ENCODE results near the gene GNPDA1.
"Not testable (repeated sequence)": the region's sequence is repeated elsewhere in the genome, so short reads cannot be mapped to it uniquely, and the experiment has no call there.

GNPDA1 gene

GRCh38 chr5:142012792-142013388 lies at the start of gene GNPDA1:
GNPDA1 (minus strand) TSS chr5:142013027; CDS start chr5:142012035, 992 bp downstream.
- DNase-seq, result peak; percentile 52

- DNase-seq, result no peak
Observed at GRCh38 chr5:142059304-142059940, 46.6 kb upstream of the GNPDA1 start.

GRCh38 chr5:142057697-142058056 lies 44.9 kb upstream of the GNPDA1 start:
- DNase-seq, result no peak

GRCh38 chr5:142056816-142057696 lies 44.2 kb upstream of the GNPDA1 start:
- DNase-seq, result no peak

- DNase-seq, result no peak
Observed at GRCh38 chr5:142055301-142055700, 42.5 kb upstream of the GNPDA1 start.

- DNase-seq, result no peak
Observed at GRCh38 chr5:142053426-142054151, 40.8 kb upstream of the GNPDA1 start.

- DNase-seq, result not testable (repeated sequence)
Observed at GRCh38 chr5:142052026-142052425, 39.2 kb upstream of the GNPDA1 start.

GRCh38 chr5:142048272-142048671 lies 35.4 kb upstream of the GNPDA1 start:
- DNase-seq, result no peak

- DNase-seq, result no peak
Observed at GRCh38 chr5:142046191-142046590, 33.4 kb upstream of the GNPDA1 start.

GRCh38 chr5:142040881-142041280 lies 28.1 kb upstream of the GNPDA1 start:
- DNase-seq, result not testable (repeated sequence)

- DNase-seq, result no peak
Observed at GRCh38 chr5:142040285-142040684, 27.5 kb upstream of the GNPDA1 start.

GRCh38 chr5:142038735-142039134 lies 25.9 kb upstream of the GNPDA1 start:
- DNase-seq, result no peak

- not testable (repeated sequence) for DNase-seq
Observed at GRCh38 chr5:142037599-142037998, 24.8 kb upstream of the GNPDA1 start.

GRCh38 chr5:142036918-142037317 lies 24.1 kb upstream of the GNPDA1 start:
- DNase-seq, result no peak

- DNase-seq, result no peak
Observed at GRCh38 chr5:142034994-142035393, 22.2 kb upstream of the GNPDA1 start.

GRCh38 chr5:142033632-142034567 lies 21.1 kb upstream of the GNPDA1 start:
- DNase-seq, result not testable (repeated sequence)

GRCh38 chr5:142032747-142033631 lies 20.2 kb upstream of the GNPDA1 start:
- DNase-seq, result no peak

- DNase-seq, result no peak
Observed at GRCh38 chr5:142032150-142032549, 19.3 kb upstream of the GNPDA1 start.

- no peak for DNase-seq
Observed at GRCh38 chr5:142025637-142026036, 12.8 kb upstream of the GNPDA1 start.

- DNase-seq, result peak; percentile 71
Observed at GRCh38 chr5:142024771-142025304, 12.0 kb upstream of the GNPDA1 start.

GRCh38 chr5:142023836-142024235 lies 11.0 kb upstream of the GNPDA1 start:
- no peak for DNase-seq

Data from NCI-H526 treated with DMSO at 0.1 percent for 48 hours (cell line).